HepG2 (cell line): Measurements from ENCODE around the gene ITIH3. TPM values are rescaled to one million over a fixed set of nuclear protein-coding genes. Genes with fewer than 3 reads are reported as not detected.

ENCODE experiments used
- ATAC-seq: fragments of 200-7000 bp; cut with Tn5 transposase; 3 replicates; pipeline ENCODE4 v1.9.1; 2020; ENCODE audit warnings: mild to moderate bottlenecking, moderate library complexity
- BruUV-seq: library from RNA; stranded (reverse); fragments of 400-500 nt; replicated peaks from 2 replicates; lab custom pipeline; 2021; lab: Mats Ljungman, UMichigan
- CTCF ChIA-PET: fragments of 300-600 bp; formaldehyde crosslinking; extraction: SDS; loops from one replicate; lab custom pipeline; 2021; ENCODE audit warnings: low total read pairs, inconsistent platforms, low intra/inter-chr PET ratio; lab: Yijun Ruan, JAX
- POLR2A ChIA-PET: fragments of 350-600 bp; sonication (Branson Sonifier 250); formaldehyde crosslinking; loops from one replicate; lab custom pipeline; 2020; ENCODE audit warnings: antibody characterized with exemption, inconsistent platforms; lab: Yijun Ruan, JAX
- DNase-seq: peaks from one replicate; pipeline ENCODE4 v3.0.0-alpha.2; 2015; ENCODE audit warnings: low spot score
- FAIRE-seq: peaks from 3 replicates; lab custom pipeline; 2011; peaks lifted over from hg19 to GRCh38; lab: Jason Lieb, UNC
- H2AFZ ChIP-seq: one replicate; pipeline ENCODE4 v1.6.1; 2011; ENCODE audit warnings: low read length, inconsistent platforms
- H3K27ac ChIP-seq: fragments of 300-600 bp; 3 replicates; pipeline ENCODE4 v1.8.0; 2011; ENCODE audit warnings: mixed run types, mild to moderate bottlenecking, mixed read lengths, low read length, inconsistent platforms; ENCODE audit not compliant: insufficient read depth; ENCODE audit errors: extremely low read length
- H3K27me3 ChIP-seq, 2 experiments: fragments of 200-600 bp in 1 of 2; 2 replicates in 1 of 2; 3 replicates in 1 of 2; pipeline versions ENCODE4 v1.6.0 to v1.8.0; 2011; ENCODE audit warnings: low read length in 2 of 2, mild to moderate bottlenecking in 2 of 2, moderate library complexity in 2 of 2, inconsistent platforms in 1 of 2; ENCODE audit not compliant: insufficient read depth in 2 of 2, control insufficient read depth in 1 of 2
- H3K36me3 ChIP-seq, 2 experiments: fragments of 200-600 bp in 1 of 2; replicated peaks in 1 of 2; 2 replicates in 1 of 2; 3 replicates in 1 of 2; pipeline versions ENCODE4 v1.5.1 to v1.8.0; 2011; ENCODE audit warnings: low read length in 2 of 2, inconsistent platforms in 1 of 2; ENCODE audit not compliant: insufficient read depth in 2 of 2, control insufficient read depth in 1 of 2
- H3K4me1 ChIP-seq: 2 replicates; pipeline ENCODE4 v1.5.1; 2012; ENCODE audit warnings: low read length, inconsistent platforms; ENCODE audit not compliant: insufficient read depth
- H3K4me2 ChIP-seq: 2 replicates; pipeline ENCODE4 v1.6.0; 2011; ENCODE audit warnings: low read depth, low read length, inconsistent platforms
- H3K4me3 ChIP-seq, 3 experiments: fragments of 200-600 bp in 1 of 3; sonication (generic), shearing (Covaris generic) in 1 of 3; replicated peaks in 1 of 3; 2 replicates each; pipeline ENCODE4 v1.5.1; 2011 to 2016; ENCODE audit warnings: low read length in 3 of 3, inconsistent platforms in 2 of 3, low read depth in 2 of 3, mild to moderate bottlenecking in 2 of 3, control low read depth in 1 of 3, mixed read lengths in 1 of 3; ENCODE audit not compliant: insufficient read depth in 1 of 3
- H3K79me2 ChIP-seq: one replicate; pipeline ENCODE4 v1.6.1; 2011; ENCODE audit warnings: low read length, inconsistent platforms; ENCODE audit not compliant: insufficient read depth
- H3K9ac ChIP-seq: 2 replicates; pipeline ENCODE4 v1.6.0; 2011; ENCODE audit warnings: mild to moderate bottlenecking, low read depth, low read length, inconsistent platforms; ENCODE audit not compliant: insufficient read depth
- H3K9me3 ChIP-seq: 2 replicates; pipeline ENCODE4 v1.5.1; 2012; ENCODE audit warnings: mild to moderate bottlenecking, low read length
- H4K20me1 ChIP-seq: 2 replicates; pipeline ENCODE4 v1.6.0; 2011; ENCODE audit warnings: inconsistent platforms, mild to moderate bottlenecking, low read length, moderate library complexity; ENCODE audit not compliant: insufficient read depth
- whole genome bisulfite sequencing: methylation state at CpG from one replicate; pipeline ENCODE4 v1.1.6; 2017; ENCODE audit warnings: low lambda C conversion rate; 5-methylcytosine and 5-hydroxymethylcytosine counted together
- in situ Hi-C: cut with HindIII; loops from 2 replicates; pipeline ENCODE4 v1.10.0; 2017; ENCODE audit warnings: low pct_unique_long_range_greater_than_20kb; ENCODE audit not compliant: extremely low pct_ligation_motif_present
- intact Hi-C: fragments of 100-400 bp; cut with micrococcal nuclease; formaldehyde crosslinking; loops from one replicate; pipeline ENCODE4 v1.10.0; 2022; ENCODE audit not compliant: unreplicated experiment
- polyA plus RNA-seq, 8 experiments: library from polyadenylated mRNA; depleted of rRNA in 3 of 8; stranded (reverse) in 7 of 8; unstranded in 1 of 8; fragments of >200 nt; fragmentation: Illumina TruSeq in 4 of 8; extraction: Trizol in 4 of 8; gene quantifications; 2 replicates each; pipeline versions ENCODE4 v1.2.1 to v1.2.3, GENCODE V29; 2011 to 2016; ENCODE audit warnings: low read depth in 4 of 8, missing spikeins in 1 of 8, mixed read lengths in 1 of 8; ENCODE audit not compliant: insufficient read depth in 1 of 8
- total RNA-seq, 5 experiments: library from RNA; depleted of rRNA; stranded (reverse); fragments of >200 nt; fragmentation: Illumina TruSeq; extraction: Trizol; gene quantifications; 2 replicates each; pipeline ENCODE4 v1.2.3, GENCODE V29; 2016; ENCODE audit warnings: low read depth in 1 of 5
- TF ChIP-seq, protein P1 (sequence below): sonication (generic); formaldehyde crosslinking; IDR thresholded peaks from 2 replicates; pipeline ENCODE4 v1.5.1; 2020; ENCODE audit warnings: mild to moderate bottlenecking, missing genetic modification reagents, moderate library complexity
- TF ChIP-seq, protein P2 (sequence below): sonication (generic); formaldehyde crosslinking; IDR thresholded peaks from 2 replicates; pipeline ENCODE4 v1.4.0; 2020; ENCODE audit warnings: missing genetic modification reagents, borderline replicate concordance

Gene ITIH3
- total and polyA plus RNA-seq, 2 of the 13 experiments (the other 11 are each of a cell fraction or from before 2014, with no cell fraction given): 105 to 632 TPM

DNA sequence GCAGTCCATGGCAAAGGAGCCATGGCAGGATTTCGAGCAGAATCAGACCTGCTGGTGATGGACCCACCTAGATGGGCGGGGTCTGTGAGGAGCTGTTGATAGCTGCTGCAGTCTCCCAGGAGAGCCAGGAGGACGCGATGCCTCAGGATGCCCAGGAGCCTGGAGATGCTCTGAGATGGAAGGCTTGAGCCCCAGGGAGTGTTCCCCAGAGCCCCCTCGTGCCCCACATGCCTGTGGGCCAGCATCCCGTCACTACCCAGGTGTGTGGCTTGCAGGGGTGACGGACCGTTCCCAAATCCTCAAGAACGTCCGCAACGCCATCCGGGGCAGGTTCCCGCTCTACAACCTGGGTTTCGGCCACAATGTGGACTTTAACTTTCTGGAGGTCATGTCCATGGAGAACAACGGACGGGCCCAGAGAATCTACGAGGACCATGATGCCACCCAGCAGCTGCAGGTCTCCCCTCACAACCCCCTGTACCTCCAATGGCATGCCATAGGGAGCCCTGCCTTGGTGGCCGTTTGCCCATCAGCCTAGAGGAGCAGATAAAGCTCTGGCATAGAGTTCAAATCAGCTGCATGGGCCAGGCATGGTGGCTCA lies 10.5 kb upstream of the ITIH3 start:
- intact Hi-C loops (no loop called here), in situ Hi-C loops (no loop called here)
- no TSS peak for BruUV-seq
- FAIRE-seq: no peak
- ChIA-PET POLR2A (interaction anchor here (1.5 to 18.4 kb wide), 2 partner anchors 9 to 12 kb away, joined by 6 to 466 read pairs; partner anchors contain the start of gene ITIH3), CTCF (no interaction called here)
- Histone ChIP-seq H3K4me2 (no peak overlapping the region), H3K27ac (no peak overlapping the region), H3K79me2 (no peaks in the 10 kb centered on the region), H3K36me3 (no peaks in the 10 kb centered on the region), H3K9ac (no peak overlapping the region), H3K4me1 (peaks cover 78% of the 10 kb centered on the region), H4K20me1 (no peaks in the 10 kb centered on the region), H3K4me3 (no peak overlapping the region), H3K9me3 (no peaks in the 10 kb centered on the region), H3K27me3 (no peaks in the 10 kb centered on the region), H2AFZ (no peak overlapping the region)
- 84% methylated on average over 13 of the region's 18 CpGs for WGBS
- no peak for ATAC-seq
- DNase-seq: no peak
- TF ChIP-seq, protein P1, sequence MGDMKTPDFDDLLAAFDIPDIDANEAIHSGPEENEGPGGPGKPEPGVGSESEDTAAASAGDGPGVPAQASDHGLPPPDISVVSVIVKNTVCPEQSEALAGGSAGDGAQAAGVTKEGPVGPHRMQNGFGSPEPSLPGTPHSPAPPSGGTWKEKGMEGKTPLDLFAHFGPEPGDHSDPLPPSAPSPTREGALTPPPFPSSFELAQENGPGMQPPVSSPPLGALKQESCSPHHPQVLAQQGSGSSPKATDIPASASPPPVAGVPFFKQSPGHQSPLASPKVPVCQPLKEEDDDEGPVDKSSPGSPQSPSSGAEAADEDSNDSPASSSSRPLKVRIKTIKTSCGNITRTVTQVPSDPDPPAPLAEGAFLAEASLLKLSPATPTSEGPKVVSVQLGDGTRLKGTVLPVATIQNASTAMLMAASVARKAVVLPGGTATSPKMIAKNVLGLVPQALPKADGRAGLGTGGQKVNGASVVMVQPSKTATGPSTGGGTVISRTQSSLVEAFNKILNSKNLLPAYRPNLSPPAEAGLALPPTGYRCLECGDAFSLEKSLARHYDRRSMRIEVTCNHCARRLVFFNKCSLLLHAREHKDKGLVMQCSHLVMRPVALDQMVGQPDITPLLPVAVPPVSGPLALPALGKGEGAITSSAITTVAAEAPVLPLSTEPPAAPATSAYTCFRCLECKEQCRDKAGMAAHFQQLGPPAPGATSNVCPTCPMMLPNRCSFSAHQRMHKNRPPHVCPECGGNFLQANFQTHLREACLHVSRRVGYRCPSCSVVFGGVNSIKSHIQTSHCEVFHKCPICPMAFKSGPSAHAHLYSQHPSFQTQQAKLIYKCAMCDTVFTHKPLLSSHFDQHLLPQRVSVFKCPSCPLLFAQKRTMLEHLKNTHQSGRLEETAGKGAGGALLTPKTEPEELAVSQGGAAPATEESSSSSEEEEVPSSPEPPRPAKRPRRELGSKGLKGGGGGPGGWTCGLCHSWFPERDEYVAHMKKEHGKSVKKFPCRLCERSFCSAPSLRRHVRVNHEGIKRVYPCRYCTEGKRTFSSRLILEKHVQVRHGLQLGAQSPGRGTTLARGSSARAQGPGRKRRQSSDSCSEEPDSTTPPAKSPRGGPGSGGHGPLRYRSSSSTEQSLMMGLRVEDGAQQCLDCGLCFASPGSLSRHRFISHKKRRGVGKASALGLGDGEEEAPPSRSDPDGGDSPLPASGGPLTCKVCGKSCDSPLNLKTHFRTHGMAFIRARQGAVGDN (CRISPR knock-in tag): peak; percentile 17; the same call in 1 of the 2 replicates
- TF ChIP-seq, protein P2, sequence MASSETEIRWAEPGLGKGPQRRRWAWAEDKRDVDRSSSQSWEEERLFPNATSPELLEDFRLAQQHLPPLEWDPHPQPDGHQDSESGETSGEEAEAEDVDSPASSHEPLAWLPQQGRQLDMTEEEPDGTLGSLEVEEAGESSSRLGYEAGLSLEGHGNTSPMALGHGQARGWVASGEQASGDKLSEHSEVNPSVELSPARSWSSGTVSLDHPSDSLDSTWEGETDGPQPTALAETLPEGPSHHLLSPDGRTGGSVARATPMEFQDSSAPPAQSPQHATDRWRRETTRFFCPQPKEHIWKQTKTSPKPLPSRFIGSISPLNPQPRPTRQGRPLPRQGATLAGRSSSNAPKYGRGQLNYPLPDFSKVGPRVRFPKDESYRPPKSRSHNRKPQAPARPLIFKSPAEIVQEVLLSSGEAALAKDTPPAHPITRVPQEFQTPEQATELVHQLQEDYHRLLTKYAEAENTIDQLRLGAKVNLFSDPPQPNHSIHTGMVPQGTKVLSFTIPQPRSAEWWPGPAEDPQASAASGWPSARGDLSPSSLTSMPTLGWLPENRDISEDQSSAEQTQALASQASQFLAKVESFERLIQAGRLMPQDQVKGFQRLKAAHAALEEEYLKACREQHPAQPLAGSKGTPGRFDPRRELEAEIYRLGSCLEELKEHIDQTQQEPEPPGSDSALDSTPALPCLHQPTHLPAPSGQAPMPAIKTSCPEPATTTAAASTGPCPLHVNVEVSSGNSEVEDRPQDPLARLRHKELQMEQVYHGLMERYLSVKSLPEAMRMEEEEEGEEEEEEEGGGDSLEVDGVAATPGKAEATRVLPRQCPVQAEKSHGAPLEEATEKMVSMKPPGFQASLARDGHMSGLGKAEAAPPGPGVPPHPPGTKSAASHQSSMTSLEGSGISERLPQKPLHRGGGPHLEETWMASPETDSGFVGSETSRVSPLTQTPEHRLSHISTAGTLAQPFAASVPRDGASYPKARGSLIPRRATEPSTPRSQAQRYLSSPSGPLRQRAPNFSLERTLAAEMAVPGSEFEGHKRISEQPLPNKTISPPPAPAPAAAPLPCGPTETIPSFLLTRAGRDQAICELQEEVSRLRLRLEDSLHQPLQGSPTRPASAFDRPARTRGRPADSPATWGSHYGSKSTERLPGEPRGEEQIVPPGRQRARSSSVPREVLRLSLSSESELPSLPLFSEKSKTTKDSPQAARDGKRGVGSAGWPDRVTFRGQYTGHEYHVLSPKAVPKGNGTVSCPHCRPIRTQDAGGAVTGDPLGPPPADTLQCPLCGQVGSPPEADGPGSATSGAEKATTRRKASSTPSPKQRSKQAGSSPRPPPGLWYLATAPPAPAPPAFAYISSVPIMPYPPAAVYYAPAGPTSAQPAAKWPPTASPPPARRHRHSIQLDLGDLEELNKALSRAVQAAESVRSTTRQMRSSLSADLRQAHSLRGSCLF (CRISPR knock-in tag): no peak
